ENCODE measurements around the gene DYNC1I1.

GRCh38 chr7:96004578-96004977, 232.2 kb downstream of the DYNC1I1 start:
- TF ChIP-seq YY1 (IDR thresholded peaks at IDR 0.05; ENCODE audit: insufficient read depth, insufficient read length): no peak
- TF ChIP-seq ZNF274 (IDR thresholded peaks at IDR 0.05; ENCODE audit: low read depth, low read length): no peak
